GM23248 (cell line): ENCODE results near the gene ADARB1.

Experiments used
- EZH2 ChIP-seq: fragments of 200-600 bp; sonication (generic); IDR thresholded peaks from 2 replicates; pipeline ENCODE4 v1.6.1; 2018; ENCODE audit warnings: antibody characterized with exemption, mild to moderate bottlenecking; ENCODE audit not compliant: insufficient read depth, poor library complexity, severe bottlenecking
- EZH2phosphoT487 ChIP-seq: fragments of 200-600 bp; sonication (generic); IDR thresholded peaks from 2 replicates; pipeline ENCODE4 v1.6.1; 2018; ENCODE audit warnings: antibody characterized with exemption, moderate library complexity, mild to moderate bottlenecking, low read depth; ENCODE audit not compliant: insufficient read depth

DNA sequence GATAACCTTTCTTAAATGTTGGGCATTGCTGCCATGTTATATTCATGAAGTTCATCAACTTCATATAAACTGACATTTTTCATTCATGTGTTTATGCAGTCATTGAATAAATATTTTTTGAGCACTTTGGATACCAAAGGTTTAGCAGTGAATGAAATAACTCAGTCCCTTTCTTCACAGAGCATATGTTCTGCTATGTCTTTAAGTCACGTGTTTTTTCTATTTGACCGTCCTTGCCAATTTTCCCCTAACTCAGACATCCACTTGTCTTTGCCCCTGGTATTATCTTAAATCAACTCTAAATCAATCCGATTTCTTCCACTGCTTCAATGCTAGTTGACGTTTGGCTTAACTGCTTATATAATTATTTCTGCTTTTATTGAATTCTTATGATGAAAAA, 16.6 kb downstream of the ADARB1 start:
- no peak for TF ChIP-seq EZH2
- no peak for TF ChIP-seq EZH2phosphoT487
